Duodenal mucosa (tissue), 2 donors: ENCODE data around the gene ZNF438.

Experiments
- H3K27ac ChIP-seq: one replicate; pipeline ENCODE4 v1.7.0; 2013; ENCODE audit warnings: low read depth, low read length
- H3K27me3 ChIP-seq, 2 donors: one replicate each; pipeline ENCODE4 v1.7.0; 2013; ENCODE audit warnings: low read length in 2 of 2, control low read depth in 1 of 2; ENCODE audit not compliant: insufficient read depth in 2 of 2, control insufficient read depth in 1 of 2
- H3K36me3 ChIP-seq, 2 donors: one replicate each; pipeline ENCODE4 v1.7.0; 2013; ENCODE audit warnings: low read length in 2 of 2, control low read depth in 1 of 2; ENCODE audit not compliant: insufficient read depth in 2 of 2, control insufficient read depth in 1 of 2
- H3K4me1 ChIP-seq, 2 donors: one replicate each; pipeline ENCODE4 v1.7.0; 2013; ENCODE audit warnings: low read length in 2 of 2, control low read depth in 1 of 2; ENCODE audit not compliant: insufficient read depth in 2 of 2, control insufficient read depth in 1 of 2
- H3K4me3 ChIP-seq, 2 donors: one replicate each; pipeline ENCODE4 v1.7.0; 2013; ENCODE audit warnings: low read length in 2 of 2, low read depth in 1 of 2
- H3K9ac ChIP-seq, 2 donors: one replicate each; pipeline ENCODE4 v1.7.0; 2013; ENCODE audit warnings: low read length in 2 of 2, low read depth in 1 of 2
- H3K9me3 ChIP-seq, 2 donors: one replicate each; pipeline ENCODE4 v1.7.0; 2013; ENCODE audit warnings: low read length in 2 of 2, control low read depth in 1 of 2; ENCODE audit not compliant: control insufficient read depth in 1 of 2

ZNF438 gene

DNA sequence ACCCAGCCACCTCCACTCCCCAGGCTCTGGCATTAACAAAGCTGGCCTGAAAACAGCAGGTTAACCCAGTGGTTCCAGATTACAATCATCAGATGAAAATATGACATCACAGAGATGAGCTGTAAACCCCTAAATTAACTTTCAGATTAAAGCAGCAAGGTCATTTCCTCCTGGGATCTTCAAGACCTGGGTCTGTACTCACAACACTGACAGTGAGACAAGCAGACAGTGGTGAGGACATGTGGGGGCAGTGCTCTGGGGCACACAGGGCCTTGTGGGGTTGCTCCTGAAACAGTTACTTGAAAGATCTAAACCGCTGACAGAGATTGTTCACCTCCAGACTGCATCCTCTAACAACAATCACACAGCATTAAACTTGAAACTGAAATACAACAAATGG lies 134.1 kb downstream of the ZNF438 start:
- Histone ChIP-seq H3K36me3 (no peaks in the 10 kb centered on the region), H3K27ac (no peak overlapping the region), H3K9me3 (no peaks in the 10 kb centered on the region), H3K27me3 (no peaks in the 10 kb centered on the region), H3K4me1 (no peaks in the 10 kb centered on the region), H3K9ac (no peak overlapping the region), H3K4me3 (no peak overlapping the region)

DNA sequence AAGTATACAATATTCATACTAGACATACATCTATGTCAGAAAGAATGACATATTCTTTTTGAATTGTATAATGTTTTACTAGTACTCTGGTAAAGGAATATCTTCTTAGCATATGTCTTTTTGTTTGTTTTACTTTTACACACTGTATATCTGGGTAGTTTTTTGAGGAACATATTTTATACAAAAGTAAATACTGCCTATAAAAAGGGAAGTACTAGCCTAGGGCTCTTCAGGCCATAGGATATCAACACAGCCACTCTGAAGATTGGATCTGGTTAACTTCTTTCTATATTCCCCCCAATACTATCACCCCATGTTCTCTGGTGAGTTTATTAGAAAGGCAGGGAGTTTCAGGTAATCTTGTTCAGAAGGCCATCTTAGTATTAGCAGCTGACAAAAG lies 134.6 kb downstream of the ZNF438 start:
- H3K4me3 ChIP-seq: no peak overlapping the region
- no peak overlapping the region for H3K9ac ChIP-seq
- H3K9me3 ChIP-seq: no peaks in the 10 kb centered on the region
- H3K27ac ChIP-seq: no peak overlapping the region
- no peaks in the 10 kb centered on the region for H3K27me3 ChIP-seq
- H3K36me3 ChIP-seq: no peaks in the 10 kb centered on the region
- H3K4me1 ChIP-seq: no peaks in the 10 kb centered on the region

- no peak overlapping the region for H3K4me3 ChIP-seq
- H3K27ac ChIP-seq: no peak overlapping the region
- no peaks in the 10 kb centered on the region for H3K4me1 ChIP-seq
- no peaks in the 10 kb centered on the region for H3K9me3 ChIP-seq
- no peaks in the 10 kb centered on the region for H3K36me3 ChIP-seq
- no peaks in the 10 kb centered on the region for H3K27me3 ChIP-seq
- no peak overlapping the region for H3K9ac ChIP-seq
Measured at GRCh38 chr10:30894221-30894620, 137.4 kb downstream of the ZNF438 start.

DNA sequence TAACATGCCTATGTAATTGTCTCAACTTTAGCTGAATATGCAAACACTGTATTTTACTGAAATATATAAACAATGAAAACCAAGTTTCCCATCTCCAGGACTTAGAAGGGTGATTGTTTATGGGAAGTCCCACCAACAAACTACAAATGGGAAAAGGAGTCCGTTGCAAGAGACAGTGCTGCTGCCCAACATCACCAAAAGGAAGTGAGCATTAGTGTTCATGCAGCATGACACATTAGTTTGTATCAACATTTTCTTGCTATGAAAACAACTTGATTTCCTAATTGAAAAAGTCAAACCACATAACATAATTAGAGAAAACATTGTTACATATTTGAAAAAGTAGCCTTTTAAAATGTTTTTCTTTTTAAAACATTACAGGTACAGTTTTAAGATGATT lies 138.5 kb downstream of the ZNF438 start:
- Histone ChIP-seq H3K27me3 (no peaks in the 10 kb centered on the region), H3K4me3 (no peak overlapping the region), H3K9me3 (no peaks in the 10 kb centered on the region), H3K9ac (no peak overlapping the region), H3K36me3 (no peaks in the 10 kb centered on the region), H3K4me1 (no peaks in the 10 kb centered on the region), H3K27ac (no peak overlapping the region)

DNA sequence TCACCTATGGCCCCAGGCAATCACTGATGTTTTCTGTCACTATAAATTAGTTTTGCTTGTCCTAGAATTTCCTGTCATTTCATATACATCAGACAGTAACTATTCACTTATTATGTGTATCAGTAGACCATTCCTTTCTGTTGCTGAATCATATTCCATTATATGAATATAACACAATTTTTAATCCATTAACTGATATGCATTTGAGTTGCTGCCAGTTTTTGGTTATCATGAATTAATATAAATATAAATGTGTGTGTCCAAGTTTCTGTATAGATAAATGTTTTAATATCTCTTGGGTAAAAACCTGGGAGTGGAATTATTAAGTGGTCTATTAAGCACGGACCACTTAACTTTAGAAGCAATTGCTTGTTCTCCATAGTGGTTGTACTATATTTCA lies 143.8 kb downstream of the ZNF438 start:
- H3K27me3 ChIP-seq: no peaks in the 10 kb centered on the region
- no peaks in the 10 kb centered on the region for H3K36me3 ChIP-seq
- no peak overlapping the region for H3K27ac ChIP-seq
- H3K4me3 ChIP-seq: no peak overlapping the region
- no peaks in the 10 kb centered on the region for H3K4me1 ChIP-seq
- no peak overlapping the region for H3K9ac ChIP-seq
- no peaks in the 10 kb centered on the region for H3K9me3 ChIP-seq

GRCh38 chr10:30885423-30885822 lies 146.2 kb downstream of the ZNF438 start:
- Histone ChIP-seq H3K4me3 (no peak overlapping the region), H3K9ac (no peak overlapping the region), H3K27ac (no peak overlapping the region), H3K9me3 (no peaks in the 10 kb centered on the region), H3K36me3 (no peaks in the 10 kb centered on the region), H3K27me3 (no peaks in the 10 kb centered on the region), H3K4me1 (no peaks in the 10 kb centered on the region)

GRCh38 chr10:30883751-30884150 lies 147.9 kb downstream of the ZNF438 start:
- Histone ChIP-seq H3K9ac (no peak overlapping the region), H3K27me3 (no peaks in the 10 kb centered on the region), H3K36me3 (no peaks in the 10 kb centered on the region), H3K9me3 (no peaks in the 10 kb centered on the region), H3K4me1 (no peaks in the 10 kb centered on the region), H3K4me3 (no peak overlapping the region), H3K27ac (no peak overlapping the region)

DNA sequence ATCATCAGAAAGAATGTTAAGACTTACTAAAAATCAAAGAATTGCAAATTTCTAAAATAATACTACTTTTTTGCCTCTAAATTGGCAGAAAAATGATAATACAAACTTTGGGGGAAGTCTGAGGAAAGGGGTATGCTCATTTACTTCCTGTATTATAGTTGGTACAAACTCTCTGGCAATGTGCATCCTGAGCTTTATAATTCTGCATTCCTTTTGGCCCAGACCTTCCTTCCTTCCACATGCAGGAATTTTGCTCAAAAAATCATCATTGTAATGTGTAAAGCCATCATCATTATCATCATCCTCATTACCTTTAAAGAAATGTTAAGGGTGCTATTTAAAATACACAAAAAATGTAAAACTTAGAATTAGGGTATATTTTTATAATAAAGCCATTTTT lies 148.5 kb downstream of the ZNF438 start:
- H3K36me3 ChIP-seq: no peaks in the 10 kb centered on the region
- H3K27ac ChIP-seq: no peak overlapping the region
- no peaks in the 10 kb centered on the region for H3K4me1 ChIP-seq
- H3K4me3 ChIP-seq: no peak overlapping the region
- no peak overlapping the region for H3K9ac ChIP-seq
- H3K27me3 ChIP-seq: no peaks in the 10 kb centered on the region
- H3K9me3 ChIP-seq: no peaks in the 10 kb centered on the region

DNA sequence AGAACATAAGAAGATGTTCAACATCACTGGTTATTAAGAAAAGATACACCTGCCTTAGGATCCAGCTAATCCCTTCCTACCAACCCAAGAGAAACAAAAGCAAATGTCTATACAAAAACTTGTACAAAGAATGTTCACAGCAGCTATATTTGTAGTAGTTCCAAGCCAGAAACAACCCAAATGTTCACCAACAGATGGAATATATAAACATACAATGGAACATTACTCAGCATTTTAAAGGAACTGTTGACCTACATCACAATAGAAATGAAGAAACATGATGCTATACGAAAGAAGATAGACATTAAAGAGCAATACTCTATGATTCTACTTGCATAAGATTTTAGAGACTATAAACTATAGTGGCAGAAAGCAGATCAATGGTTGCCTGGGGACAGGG lies 149.4 kb downstream of the ZNF438 start:
- no peaks in the 10 kb centered on the region for H3K4me1 ChIP-seq

GRCh38 chr10:30878920-30879319 lies 152.7 kb downstream of the ZNF438 start:
- Histone ChIP-seq H3K27ac (no peak overlapping the region), H3K4me1 (no peaks in the 10 kb centered on the region), H3K9ac (no peak overlapping the region), H3K9me3 (no peaks in the 10 kb centered on the region), H3K4me3 (no peak overlapping the region), H3K36me3 (peaks cover 0 to 2% of the 10 kb centered on the region in 2 donors), H3K27me3 (no peaks in the 10 kb centered on the region)

More for the DNA sequence above, 149.4 kb downstream of the ZNF438 start:
- Histone ChIP-seq H3K9ac (no peak overlapping the region), H3K27ac (no peak overlapping the region), H3K9me3 (no peaks in the 10 kb centered on the region), H3K4me3 (no peak overlapping the region), H3K27me3 (no peaks in the 10 kb centered on the region), H3K36me3 (no peaks in the 10 kb centered on the region)

GRCh38 chr10:30877111-30877510 lies 154.6 kb downstream of the ZNF438 start:
- Histone ChIP-seq H3K4me1 (no peaks in the 10 kb centered on the region), H3K9me3 (no peaks in the 10 kb centered on the region), H3K36me3 (peaks cover 0 to 2% of the 10 kb centered on the region in 2 donors), H3K4me3 (no peak overlapping the region), H3K27me3 (no peaks in the 10 kb centered on the region), H3K27ac (no peak overlapping the region), H3K9ac (no peak overlapping the region)
